A549 (cell line): ENCODE data around the gene YBX1. TPM values are rescaled to one million over a fixed set of nuclear protein-coding genes. Genes with fewer than 3 reads are reported as not detected.

Source experiments
- ATAC-seq, 2 experiments: fragments of 200-7000 bp in 1 of 2; fragments of >200 bp in 1 of 2; cut with Nextera tagmentation in 1 of 2; cut with Tn5 transposase in 1 of 2; 3 replicates each; pipeline versions ENCODE4 v1.8.0 to v1.9.1; 2018 to 2020; ENCODE audit warnings: mild to moderate bottlenecking in 1 of 2, moderate library complexity in 1 of 2
- CTCF ChIA-PET: fragments of 300-600 bp; sonication (Branson Sonifier 250); formaldehyde crosslinking; extraction: SDS; loops from one replicate; lab custom pipeline; 2021; ENCODE audit warnings: antibody characterized with exemption, inconsistent platforms; lab: Yijun Ruan, JAX
- POLR2A ChIA-PET: fragments of 350-600 bp; formaldehyde crosslinking; extraction: SDS; loops from one replicate; lab custom pipeline; 2021; ENCODE audit warnings: antibody characterized with exemption, inconsistent platforms; lab: Yijun Ruan, JAX
- DNase-seq, 2 experiments: peaks; one replicate each; pipeline versions ENCODE4 v3.0.0 to v3.0.0-alpha.2; 2011 to 2016; ENCODE audit warnings: low read depth in 1 of 2, low spot score in 1 of 2
- FAIRE-seq: peaks from 2 replicates; lab custom pipeline; 2011; peaks lifted over from hg19 to GRCh38; lab: Jason Lieb, UNC
- H3K27ac ChIP-seq, 2 experiments: fragments of >200 bp; sonication (Bioruptor Twin); formaldehyde crosslinking; 3 replicates each; pipeline ENCODE4 v1.5.1; 2016 to 2017
- H3K4me1 ChIP-seq: fragments of >200 bp; sonication (Bioruptor Twin); formaldehyde crosslinking; 3 replicates; pipeline ENCODE4 v1.6.1; 2016
- H3K4me2 ChIP-seq: fragments of >200 bp; sonication (Bioruptor Twin); formaldehyde crosslinking; 3 replicates; pipeline ENCODE4 v1.6.1; 2016
- H3K4me3 ChIP-seq: fragments of >200 bp; sonication (Bioruptor Twin); formaldehyde crosslinking; 3 replicates; pipeline ENCODE4 v1.5.1; 2016
- H3K9me3 ChIP-seq: fragments of >200 bp; sonication (Bioruptor Twin); formaldehyde crosslinking; 3 replicates; pipeline ENCODE4 v1.6.1; 2016
- ATOH8 ChIP-seq: fragments of 250-450 bp; sonication (Bioruptor Pico); IDR thresholded peaks from 2 replicates; pipeline ENCODE4 v1.5.0; 2020; ENCODE audit warnings: low read depth, mild to moderate bottlenecking, moderate library complexity
- CHD4 ChIP-seq: fragments of 200-600 bp; sonication (generic); IDR thresholded peaks from 2 replicates; pipeline ENCODE4 v1.6.1; 2016; ENCODE audit warnings: antibody characterized with exemption, mild to moderate bottlenecking, borderline replicate concordance
- CTCF ChIP-seq: fragments of >200 bp; sonication (Bioruptor Twin); formaldehyde crosslinking; IDR thresholded peaks from 3 replicates; pipeline ENCODE4 v1.5.1; 2016
- EHF ChIP-seq: fragments of 250-450 bp; sonication (Bioruptor Pico); IDR thresholded peaks from 2 replicates; pipeline ENCODE4 v1.5.0; 2020; ENCODE audit warnings: mild to moderate bottlenecking
- EP300 ChIP-seq, 2 experiments: fragments of >200 bp; sonication (Bioruptor Twin); formaldehyde crosslinking; IDR thresholded peaks; 2 replicates in 1 of 2; 3 replicates in 1 of 2; pipeline ENCODE4 v1.6.1; 2016 to 2017
- FOSL2 ChIP-seq, 2 experiments: fragments of 450-650 bp in 1 of 2; fragments of >200 bp in 1 of 2; sonication (Bioruptor Twin) in 1 of 2; formaldehyde crosslinking; IDR thresholded peaks; 2 replicates each; pipeline versions ENCODE4 v1.5.0 to v1.6.1; 2016 to 2020; ENCODE audit warnings: mild to moderate bottlenecking in 1 of 2, moderate library complexity in 1 of 2
- FOXS1 ChIP-seq: fragments of 250-450 bp; sonication (Bioruptor Pico); IDR thresholded peaks from 2 replicates; pipeline ENCODE4 v1.5.0; 2020; ENCODE audit warnings: mild to moderate bottlenecking, moderate library complexity
- HDAC2 ChIP-seq: fragments of 200-600 bp; sonication (generic); IDR thresholded peaks from 2 replicates; pipeline ENCODE4 v1.6.1; 2016
- HEYL ChIP-seq: fragments of 250-450 bp; sonication (Bioruptor Pico); IDR thresholded peaks from 2 replicates; pipeline ENCODE4 v1.8.0; 2021; ENCODE audit warnings: mild to moderate bottlenecking, moderate library complexity
- HOXB13 ChIP-seq: fragments of 250-450 bp; sonication (Bioruptor Pico); IDR thresholded peaks from 2 replicates; pipeline ENCODE4 v1.5.0; 2020; ENCODE audit warnings: low read depth, mild to moderate bottlenecking, moderate library complexity
- HOXB5 ChIP-seq: fragments of 250-450 bp; sonication (Bioruptor Pico); IDR thresholded peaks from 2 replicates; pipeline ENCODE4 v1.5.0; 2020; ENCODE audit warnings: mild to moderate bottlenecking, moderate library complexity
- JUN ChIP-seq, 2 experiments: fragments of >200 bp; sonication (Bioruptor Twin); formaldehyde crosslinking; IDR thresholded peaks; 2 replicates in 1 of 2; 3 replicates in 1 of 2; pipeline ENCODE4 v1.6.1; 2016 to 2017
- JUNB ChIP-seq: fragments of >200 bp; sonication (Bioruptor Twin); formaldehyde crosslinking; IDR thresholded peaks from 2 replicates; pipeline ENCODE4 v1.6.1; 2016
- KDM1A ChIP-seq: fragments of 200-600 bp; sonication (generic); IDR thresholded peaks from 2 replicates; pipeline ENCODE4 v1.6.1; 2016; ENCODE audit warnings: low read depth, mild to moderate bottlenecking
- KDM5A ChIP-seq: fragments of 200-600 bp; sonication (generic); IDR thresholded peaks from 2 replicates; pipeline ENCODE4 v1.6.1; 2016; ENCODE audit warnings: antibody characterized with exemption, mild to moderate bottlenecking
- MAFK ChIP-seq: fragments of 450-650 bp; IDR thresholded peaks from 2 replicates; pipeline ENCODE4 v1.6.1; 2014; ENCODE audit not compliant: partially characterized antibody
- NFE2L2 ChIP-seq: fragments of 150-350 bp; conservative IDR thresholded peaks from 2 replicates; pipeline ENCODE4 v1.6.1; 2014; ENCODE audit warnings: low read length
- POLR2AphosphoS2 ChIP-seq: conservative IDR thresholded peaks from 2 replicates; pipeline ENCODE4 v1.6.1; 2012; ENCODE audit warnings: low read length, improper control_type of control experiment, inconsistent platforms
- USF2 ChIP-seq: fragments of 450-650 bp; IDR thresholded peaks from 2 replicates; pipeline ENCODE4 v1.6.1; 2014; ENCODE audit warnings: antibody characterized with exemption
- ZC3H11A ChIP-seq: fragments of 450-650 bp; IDR thresholded peaks from 2 replicates; pipeline ENCODE4 v1.6.1; 2014; ENCODE audit warnings: antibody characterized with exemption, mild to moderate bottlenecking
- WGBS: methylation state at CpG from one replicate; pipeline ENCODE4 v1.1.6; 2017; ENCODE audit errors: missing lambda C conversion rate; 5-methylcytosine and 5-hydroxymethylcytosine counted together
- polyA plus RNA-seq, 4 experiments: library from polyadenylated mRNA; depleted of rRNA in 3 of 4; stranded (reverse); fragments of >200 nt; fragmentation: RNase III in 1 of 4; extraction: RNeasy Plus Mini Kit Qiagen cat#74134 plus additional on column Dnase treatment in 1 of 4; gene quantifications; 2 replicates in 3 of 4; 3 replicates in 1 of 4; pipeline ENCODE4 v1.2.3, GENCODE V29; 2011 to 2017

YBX1 gene
- polyA plus RNA-seq, 2 of the 4 experiments (the other 2 are of a cell fraction) = 488 to 747 TPM

GRCh38 chr1:42737257-42737656, 55.0 kb downstream of the YBX1 start:
- no peaks in the 10 kb centered on the region for H3K4me1 ChIP-seq
- ATAC-seq (no peak), FAIRE-seq (no peak), DNase-seq (no peak)
- H3K9me3 ChIP-seq = no peaks in the 10 kb centered on the region
- TF ChIP-seq EP300 (IDR thresholded peaks at IDR 0.05) (no peak), USF2 (no peak), KDM5A (no peak), EHF (CRISPR knock-in tag) (no peak), NFE2L2 (no peak), FOSL2 (IDR thresholded peaks at IDR 0.05) (no peak), FOSL2 (CRISPR knock-in tag; IDR thresholded peaks at IDR 0.05) (no peak), CTCF (no peak), CHD4 (no peak), HEYL (CRISPR knock-in tag) (no peak)
- H3K4me3 ChIP-seq = no peak overlapping the region
- ChIA-PET POLR2A (no interaction called here), CTCF (interaction anchor here (0.8 to 2.3 kb wide), 3 partner anchors 8 to 20 kb away, joined by 3 to 11 read pairs (median 3); no protein-coding TSS in a partner anchor)
- 56% methylated on average over 4 of the region's 5 CpGs for WGBS
- H3K4me2 ChIP-seq = no peak overlapping the region
- no peak overlapping the region for H3K27ac ChIP-seq

GRCh38 chr1:42737986-42738677, 55.9 kb downstream of the YBX1 start:
- H3K9me3 ChIP-seq = no peaks in the 10 kb centered on the region
- POLR2A ChIA-PET = no interaction called here
- DNase-seq (no peak), FAIRE-seq (no peak), ATAC-seq (no peak)
- no peak overlapping the region for H3K4me3 ChIP-seq
- H3K27ac ChIP-seq = no peak overlapping the region
- WGBS = 79% methylated on average over 11 of the region's 21 CpGs
- H3K4me1 ChIP-seq = no peaks in the 10 kb centered on the region
- CTCF ChIA-PET = interaction anchor here (0.8 to 1.3 kb wide), 3 partner anchors 9 to 19 kb away, joined by 3 to 5 read pairs (median 3); no protein-coding TSS in a partner anchor
- H3K4me2 ChIP-seq = no peak overlapping the region
- no peak for TF ChIP-seq EHF (CRISPR knock-in tag)
- no peak for TF ChIP-seq ZC3H11A
- no peak for TF ChIP-seq JUN (IDR thresholded peaks at IDR 0.05)
- TF ChIP-seq HOXB13 (CRISPR knock-in tag) = no peak
- TF ChIP-seq KDM1A = no peak
- no peak for TF ChIP-seq ATOH8 (CRISPR knock-in tag)
- TF ChIP-seq HOXB5 = no peak
- no peak for TF ChIP-seq MAFK

- Histone ChIP-seq H3K4me3 (no peak overlapping the region), H3K4me1 (no peaks in the 10 kb centered on the region), H3K4me2 (no peak overlapping the region), H3K9me3 (no peaks in the 10 kb centered on the region), H3K27ac (no peak overlapping the region)
- no peak for TF ChIP-seq JUNB
- no peak for TF ChIP-seq FOXS1
- TF ChIP-seq POLR2AphosphoS2 = no peak
- no peak for TF ChIP-seq JUN (IDR thresholded peaks at IDR 0.05)
- TF ChIP-seq HDAC2 = no peak
- WGBS = 71% methylated on average over 5 of the region's 8 CpGs
- ChIA-PET POLR2A (no interaction called here), CTCF (interaction anchor here (1.1 to 1.3 kb wide), 2 partner anchors 8 to 18 kb away, joined by 3 to 5 read pairs; no protein-coding TSS in a partner anchor)
- ATAC-seq (no peak), FAIRE-seq (no peak), DNase-seq (no peak)
Observed at GRCh38 chr1:42738678-42739226, 56.5 kb downstream of the YBX1 start.
